ENCODE measurements around the gene TRAM2.

TRAM2 gene

DNA sequence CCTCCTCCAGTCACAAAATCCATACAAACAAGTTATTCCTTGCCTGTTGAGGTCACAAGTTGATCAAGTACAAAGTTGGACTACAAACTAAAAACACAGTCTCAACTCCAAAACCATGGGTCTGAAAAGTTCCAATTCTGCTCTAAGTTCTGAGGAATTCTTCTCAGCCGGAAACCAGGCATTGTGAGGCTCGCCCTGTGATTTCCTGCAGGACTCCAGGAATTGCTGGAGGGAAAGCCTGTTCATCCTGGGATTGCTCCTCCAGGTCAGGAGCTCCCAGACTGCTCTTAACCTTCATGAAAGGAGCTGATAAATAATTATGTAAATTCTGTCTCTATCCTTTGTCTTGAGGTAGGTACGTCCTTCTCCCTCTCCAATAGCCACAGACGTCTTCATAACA, 8.5 kb downstream of the TRAM2 start:
- no peak for TF ChIP-seq GATA2 (IDR thresholded peaks at IDR 0.05; ENCODE audit: low read depth, low read length)
- TF ChIP-seq GATA3 (IDR thresholded peaks at IDR 0.05; ENCODE audit: low read depth, low read length) = no peak

DNA sequence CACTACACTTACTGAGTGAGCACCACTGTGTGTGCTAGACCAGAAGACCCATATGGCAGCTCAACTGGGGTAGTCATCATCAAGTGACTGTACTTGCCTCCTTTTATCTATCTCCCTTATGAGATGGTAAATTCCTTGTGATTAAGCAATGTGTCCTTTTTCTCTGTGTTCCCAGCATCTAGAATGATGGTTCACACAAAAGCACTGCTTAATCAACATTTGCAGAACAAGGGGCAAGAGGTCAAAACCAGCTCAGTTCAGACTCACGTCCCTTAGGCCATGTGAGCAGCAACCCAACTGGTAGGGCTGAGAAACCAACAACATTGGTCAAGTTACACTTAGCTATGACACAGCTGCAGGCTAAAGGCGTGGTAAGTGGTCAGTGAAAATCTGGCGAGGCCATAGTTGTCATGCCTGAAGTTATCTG, 10.0 kb downstream of the TRAM2 start:
- TF ChIP-seq GATA3 (IDR thresholded peaks at IDR 0.05; ENCODE audit: low read depth, low read length) = no peak
- no peak for TF ChIP-seq GATA2 (IDR thresholded peaks at IDR 0.05; ENCODE audit: low read depth, low read length)

DNA sequence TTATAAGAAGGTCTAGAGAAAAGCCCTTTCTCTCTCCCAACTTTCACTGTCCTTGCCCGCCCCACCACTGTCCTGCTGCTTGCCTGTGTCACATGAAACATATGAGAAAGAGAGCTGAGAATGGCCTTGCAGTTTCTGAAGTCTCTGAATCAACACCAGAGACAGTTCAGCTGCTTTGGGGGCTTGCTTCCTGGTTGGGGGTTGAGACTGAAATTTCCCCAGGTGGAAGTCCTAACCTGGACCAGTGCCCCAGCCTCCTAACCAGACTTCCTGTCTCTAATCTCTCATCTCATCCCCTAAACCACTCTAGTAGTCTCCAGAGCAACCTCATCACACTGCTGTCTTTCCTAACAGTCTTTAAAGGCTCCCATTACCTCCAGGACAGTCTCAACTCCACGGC, 10.7 kb downstream of the TRAM2 start:
- no peak for TF ChIP-seq GATA2 (IDR thresholded peaks at IDR 0.05; ENCODE audit: low read depth, low read length)
- TF ChIP-seq GATA3 (IDR thresholded peaks at IDR 0.05; ENCODE audit: low read depth, low read length) = no peak

- no peak for TF ChIP-seq GATA3 (IDR thresholded peaks at IDR 0.05; ENCODE audit: low read depth, low read length)
- TF ChIP-seq GATA2 (IDR thresholded peaks at IDR 0.05; ENCODE audit: low read depth, low read length) = no peak
These were observed 12.0 kb downstream of the TRAM2 start for GRCh38 chr6:52564856-52565255.

GRCh38 chr6:52562911-52563310, 13.9 kb downstream of the TRAM2 start:
- TF ChIP-seq GATA2 (IDR thresholded peaks at IDR 0.05; ENCODE audit: low read depth, low read length) = no peak
- no peak for TF ChIP-seq GATA3 (IDR thresholded peaks at IDR 0.05; ENCODE audit: low read depth, low read length)

GRCh38 chr6:52560462-52560861, 16.4 kb downstream of the TRAM2 start:
- TF ChIP-seq GATA2 (IDR thresholded peaks at IDR 0.05; ENCODE audit: low read depth, low read length) (no peak), GATA3 (IDR thresholded peaks at IDR 0.05; ENCODE audit: low read depth, low read length) (no peak)

DNA sequence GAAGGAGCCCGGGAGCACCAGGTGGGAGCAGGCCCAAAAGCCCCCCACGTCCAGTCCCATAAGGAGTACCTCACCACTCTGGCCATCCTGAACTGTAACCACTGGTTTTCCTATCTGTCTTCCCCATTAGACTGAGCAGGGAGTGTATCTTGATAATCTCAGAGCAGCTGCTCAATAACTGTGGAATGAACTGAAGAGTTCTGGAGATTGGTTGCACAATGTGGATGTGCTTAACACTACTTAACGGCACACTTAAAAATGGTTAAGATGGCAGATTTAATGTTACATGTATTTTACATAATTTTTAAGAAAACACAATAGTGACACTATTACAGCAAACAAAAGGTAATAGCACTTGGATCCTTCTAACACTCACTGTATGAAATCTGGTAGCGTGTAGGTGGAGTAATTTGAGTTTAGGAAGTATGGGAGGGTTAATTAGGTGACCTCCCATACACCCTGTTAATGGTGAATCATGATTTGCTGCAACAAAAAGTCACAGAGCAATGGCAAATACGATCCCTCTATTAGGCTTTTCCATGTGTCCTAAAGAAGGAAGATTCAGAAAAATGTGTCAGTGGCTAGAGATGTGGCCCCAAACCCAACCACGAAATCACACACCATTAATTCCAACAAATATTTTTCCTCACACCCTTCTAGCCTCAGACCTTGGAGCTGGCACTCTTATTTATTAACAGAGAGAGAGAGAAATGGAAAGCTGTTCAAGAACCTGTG, 18.4 kb downstream of the TRAM2 start:
- TF ChIP-seq GATA3 (IDR thresholded peaks at IDR 0.05; ENCODE audit: low read depth, low read length) (no peak), GATA2 (IDR thresholded peaks at IDR 0.05; ENCODE audit: low read depth, low read length) (no peak)

- TF ChIP-seq GATA2 (IDR thresholded peaks at IDR 0.05; ENCODE audit: low read depth, low read length) = no peak
- TF ChIP-seq GATA3 (IDR thresholded peaks at IDR 0.05; ENCODE audit: low read depth, low read length) = no peak
These were observed 19.2 kb downstream of the TRAM2 start for GRCh38 chr6:52557389-52558265.

DNA sequence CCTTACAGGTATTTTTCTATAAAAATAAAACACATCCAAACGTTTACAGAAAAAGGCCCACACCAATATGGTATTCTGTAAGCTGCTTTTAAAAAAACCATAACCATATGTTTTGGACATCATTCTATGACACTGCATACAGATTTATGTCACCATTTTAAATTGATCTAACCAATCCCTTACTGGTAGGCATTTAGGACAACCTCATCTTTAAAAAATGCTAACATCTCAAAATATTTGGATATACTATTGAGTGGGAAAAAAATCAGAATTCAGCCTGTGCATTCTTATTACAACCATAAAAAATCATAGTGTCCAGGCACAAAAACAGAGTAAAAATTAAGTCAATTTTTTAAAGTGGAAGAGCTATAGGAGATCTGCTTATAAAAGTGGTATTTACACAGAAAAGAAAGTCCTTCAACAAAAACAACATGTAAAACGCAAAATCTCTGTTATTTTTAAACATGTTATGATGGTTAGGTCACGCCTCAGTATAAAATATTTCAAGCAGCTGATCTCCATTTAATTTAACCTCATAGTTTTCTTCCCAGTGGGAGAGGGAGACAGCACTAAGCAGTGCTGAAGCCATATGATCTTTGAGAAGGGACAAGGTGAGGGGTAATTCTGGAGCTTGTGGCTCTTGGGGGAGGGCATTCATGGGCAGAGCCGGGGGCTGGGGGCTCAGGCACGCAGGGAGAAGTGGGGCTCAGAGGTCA, 21.2 kb downstream of the TRAM2 start:
- TF ChIP-seq GATA2 (IDR thresholded peaks at IDR 0.05; ENCODE audit: low read depth, low read length) = no peak
- no peak for TF ChIP-seq GATA3 (IDR thresholded peaks at IDR 0.05; ENCODE audit: low read depth, low read length)

DNA sequence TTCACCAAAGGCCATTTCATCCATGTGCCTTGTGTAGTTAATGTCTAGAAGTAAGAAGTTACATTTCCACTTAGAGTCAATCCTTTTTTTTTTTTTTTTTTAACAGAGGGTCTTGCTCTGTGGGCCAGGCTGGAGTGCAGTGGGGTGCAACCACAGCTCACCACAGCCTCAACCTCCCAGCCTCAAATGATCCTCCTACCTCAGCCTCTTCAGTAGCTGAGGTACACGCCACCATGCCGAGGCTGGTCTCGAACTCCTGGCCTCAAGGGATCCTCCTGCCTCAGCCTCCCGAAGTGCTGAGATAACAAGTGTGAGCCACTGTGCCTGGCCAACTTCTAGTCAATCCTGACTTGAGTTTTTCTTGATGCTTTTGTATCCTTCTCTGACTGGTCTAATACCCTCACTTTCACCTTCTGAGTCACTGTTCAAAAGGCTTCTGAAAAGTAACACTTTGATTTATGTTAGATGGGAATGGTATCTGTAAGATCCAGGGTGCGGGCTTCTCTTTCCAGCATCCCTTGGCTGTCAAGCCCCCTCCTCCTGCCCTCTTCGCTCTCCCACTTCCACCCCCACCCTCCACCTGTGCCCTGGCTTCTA, 22.1 kb downstream of the TRAM2 start:
- TF ChIP-seq GATA3 (IDR thresholded peaks at IDR 0.05; ENCODE audit: low read depth, low read length) (no peak), GATA2 (IDR thresholded peaks at IDR 0.05; ENCODE audit: low read depth, low read length) (no peak)

- TF ChIP-seq GATA2 (IDR thresholded peaks at IDR 0.05; ENCODE audit: low read depth, low read length) (no peak), GATA3 (IDR thresholded peaks at IDR 0.05; ENCODE audit: low read depth, low read length) (no peak)
These were observed 23.1 kb downstream of the TRAM2 start for GRCh38 chr6:52553719-52554118.

- TF ChIP-seq GATA3 (IDR thresholded peaks at IDR 0.05; ENCODE audit: low read depth, low read length) (no peak), GATA2 (IDR thresholded peaks at IDR 0.05; ENCODE audit: low read depth, low read length) (no peak)
These were observed 23.7 kb downstream of the TRAM2 start for GRCh38 chr6:52553158-52553557.

GRCh38 chr6:52552278-52552643, 24.6 kb downstream of the TRAM2 start:
- TF ChIP-seq GATA2 (IDR thresholded peaks at IDR 0.05; ENCODE audit: low read depth, low read length) (no peak), GATA3 (IDR thresholded peaks at IDR 0.05; ENCODE audit: low read depth, low read length) (no peak)

Measured in SH-SY5Y (cell line).